HepG2 (cell line): ENCODE results near the gene NFAT5. TPM values are rescaled to one million over a fixed set of nuclear protein-coding genes. Genes with fewer than 3 reads are reported as not detected.

ENCODE experiments used
- MYC ChIP-seq: sonication (generic); formaldehyde crosslinking; IDR thresholded peaks from 2 replicates; pipeline ENCODE4 v1.9.0; 2021; ENCODE audit warnings: missing genetic modification reagents, borderline replicate concordance
- NR2F2 ChIP-seq: IDR thresholded peaks from 2 replicates; pipeline ENCODE4 v1.6.1; 2012; ENCODE audit warnings: low read depth, inconsistent platforms, borderline replicate concordance
- POGZ ChIP-seq: sonication (generic); formaldehyde crosslinking; IDR thresholded peaks from 2 replicates; pipeline ENCODE4 v1.4.0; 2020; ENCODE audit warnings: mild to moderate bottlenecking, missing genetic modification reagents
- TEAD3 ChIP-seq: optimal IDR thresholded peaks from 2 replicates; pipeline ENCODE3; 2016; ENCODE audit warnings: borderline replicate concordance
- TMF1 ChIP-seq: sonication (generic); formaldehyde crosslinking; IDR thresholded peaks from 2 replicates; pipeline ENCODE4 v1.8.1; 2022; ENCODE audit warnings: low read depth, missing genetic modification reagents
- U2AF2 ChIP-seq: fragments of 200-400 bp; formaldehyde crosslinking; IDR thresholded peaks from 2 replicates; pipeline ENCODE4 v1.6.1; 2017; ENCODE audit warnings: low read depth, mild to moderate bottlenecking, low read length
- ZNF34 ChIP-seq: sonication (generic); formaldehyde crosslinking; IDR thresholded peaks from 2 replicates; pipeline ENCODE4 v1.4.0; 2020; ENCODE audit warnings: mild to moderate bottlenecking, missing genetic modification reagents, borderline replicate concordance
- ZNF431 ChIP-seq: sonication (generic); formaldehyde crosslinking; IDR thresholded peaks from 2 replicates; pipeline ENCODE4 v1.9.0; 2022; ENCODE audit warnings: missing genetic modification reagents, low read depth, mild to moderate bottlenecking, borderline replicate concordance
- ZNF441 ChIP-seq: sonication (generic); formaldehyde crosslinking; IDR thresholded peaks from 2 replicates; pipeline ENCODE4 v1.7.0; 2021; ENCODE audit warnings: missing genetic modification reagents, borderline replicate concordance
- ZNF510 ChIP-seq: sonication (generic); formaldehyde crosslinking; IDR thresholded peaks from 2 replicates; pipeline ENCODE4 v1.4.0; 2020; ENCODE audit warnings: low read depth, mild to moderate bottlenecking, missing genetic modification reagents
- ZSCAN20 ChIP-seq: sonication (generic); formaldehyde crosslinking; IDR thresholded peaks from 2 replicates; pipeline ENCODE4 v1.4.0; 2020; ENCODE audit warnings: missing genetic modification reagents, mild to moderate bottlenecking, borderline replicate concordance
- polyA plus RNA-seq, 8 experiments: library from polyadenylated mRNA; depleted of rRNA in 3 of 8; stranded (reverse) in 7 of 8; unstranded in 1 of 8; fragments of >200 nt; fragmentation: Illumina TruSeq in 4 of 8; extraction: Trizol in 4 of 8; gene quantifications; 2 replicates each; pipeline versions ENCODE4 v1.2.1 to v1.2.3, GENCODE V29; 2011 to 2016; ENCODE audit warnings: low read depth in 4 of 8, missing spikeins in 1 of 8, mixed read lengths in 1 of 8; ENCODE audit not compliant: insufficient read depth in 1 of 8
- total RNA-seq, 5 experiments: library from RNA; depleted of rRNA; stranded (reverse); fragments of >200 nt; fragmentation: Illumina TruSeq; extraction: Trizol; gene quantifications; 2 replicates each; pipeline ENCODE4 v1.2.3, GENCODE V29; 2016; ENCODE audit warnings: low read depth in 1 of 5
- TF ChIP-seq, protein P1 (sequence below): sonication (generic); formaldehyde crosslinking; IDR thresholded peaks from 2 replicates; pipeline ENCODE4 v1.5.0; 2020; ENCODE audit warnings: mild to moderate bottlenecking, missing genetic modification reagents, borderline replicate concordance
- TF ChIP-seq, protein P2 (sequence below): sonication (generic); formaldehyde crosslinking; IDR thresholded peaks from 2 replicates; pipeline ENCODE4 v1.4.0; 2020; ENCODE audit warnings: missing genetic modification reagents
- TF ChIP-seq, protein P3 (sequence below): sonication (generic); formaldehyde crosslinking; IDR thresholded peaks from 2 replicates; pipeline ENCODE4 v1.5.0; 2020; ENCODE audit warnings: mild to moderate bottlenecking, missing genetic modification reagents
- TF ChIP-seq, protein P4 (sequence below): sonication (generic); formaldehyde crosslinking; IDR thresholded peaks from 2 replicates; pipeline ENCODE4; 2020; ENCODE audit warnings: missing genetic modification reagents, mild to moderate bottlenecking, borderline replicate concordance

The NFAT5 gene
- total and polyA plus RNA-seq, 2 of the 13 experiments (the other 11 are each of a cell fraction or from before 2014, with no cell fraction given), result 20.5 to 54.3 TPM

DNA sequence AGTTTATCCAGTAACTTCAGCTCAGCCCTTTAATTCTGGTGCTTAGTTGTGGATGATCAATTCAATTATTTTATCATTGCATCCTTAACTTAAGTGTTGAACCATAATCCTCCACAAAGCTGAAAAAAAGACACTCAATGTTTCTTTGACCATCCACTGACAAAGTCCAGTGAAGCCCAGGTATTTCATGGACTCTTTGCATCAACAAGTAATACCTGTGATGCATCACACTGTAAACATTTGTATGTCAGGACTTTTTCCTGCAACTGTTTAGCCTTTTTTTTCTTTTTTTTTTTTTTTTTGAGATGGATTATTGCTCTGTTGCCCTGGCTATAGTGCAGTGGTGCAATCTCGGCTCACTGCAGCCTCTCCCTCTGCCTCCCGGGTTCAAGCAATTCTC, 6.6 kb upstream of the NFAT5 start (continued):
- no peak for TF ChIP-seq NR2F2
- TF ChIP-seq ZNF510 (CRISPR knock-in tag), result no peak
- no peak for TF ChIP-seq MYC (CRISPR knock-in tag)
- no peak for TF ChIP-seq TMF1 (CRISPR knock-in tag)
- TF ChIP-seq U2AF2, result no peak
- TF ChIP-seq, protein P1, sequence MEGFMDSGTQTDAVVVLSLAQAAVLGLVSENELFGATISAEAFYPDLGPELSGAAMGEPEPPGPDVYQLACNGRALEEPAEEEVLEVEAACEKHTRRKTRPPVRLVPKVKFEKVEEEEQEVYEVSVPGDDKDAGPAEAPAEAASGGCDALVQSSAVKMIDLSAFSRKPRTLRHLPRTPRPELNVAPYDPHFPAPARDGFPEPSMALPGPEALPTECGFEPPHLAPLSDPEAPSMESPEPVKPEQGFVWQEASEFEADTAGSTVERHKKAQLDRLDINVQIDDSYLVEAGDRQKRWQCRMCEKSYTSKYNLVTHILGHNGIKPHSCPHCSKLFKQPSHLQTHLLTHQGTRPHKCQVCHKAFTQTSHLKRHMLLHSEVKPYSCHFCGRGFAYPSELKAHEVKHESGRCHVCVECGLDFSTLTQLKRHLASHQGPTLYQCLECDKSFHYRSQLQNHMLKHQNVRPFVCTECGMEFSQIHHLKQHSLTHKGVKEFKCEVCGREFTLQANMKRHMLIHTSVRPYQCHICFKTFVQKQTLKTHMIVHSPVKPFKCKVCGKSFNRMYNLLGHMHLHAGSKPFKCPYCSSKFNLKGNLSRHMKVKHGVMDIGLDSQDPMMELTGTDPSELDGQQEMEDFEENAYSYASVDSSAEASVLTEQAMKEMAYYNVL (CRISPR knock-in tag), result 0 out of 2 replicates have a peak, but pooled peaks have one; percentile 30
- TF ChIP-seq, protein P2, sequence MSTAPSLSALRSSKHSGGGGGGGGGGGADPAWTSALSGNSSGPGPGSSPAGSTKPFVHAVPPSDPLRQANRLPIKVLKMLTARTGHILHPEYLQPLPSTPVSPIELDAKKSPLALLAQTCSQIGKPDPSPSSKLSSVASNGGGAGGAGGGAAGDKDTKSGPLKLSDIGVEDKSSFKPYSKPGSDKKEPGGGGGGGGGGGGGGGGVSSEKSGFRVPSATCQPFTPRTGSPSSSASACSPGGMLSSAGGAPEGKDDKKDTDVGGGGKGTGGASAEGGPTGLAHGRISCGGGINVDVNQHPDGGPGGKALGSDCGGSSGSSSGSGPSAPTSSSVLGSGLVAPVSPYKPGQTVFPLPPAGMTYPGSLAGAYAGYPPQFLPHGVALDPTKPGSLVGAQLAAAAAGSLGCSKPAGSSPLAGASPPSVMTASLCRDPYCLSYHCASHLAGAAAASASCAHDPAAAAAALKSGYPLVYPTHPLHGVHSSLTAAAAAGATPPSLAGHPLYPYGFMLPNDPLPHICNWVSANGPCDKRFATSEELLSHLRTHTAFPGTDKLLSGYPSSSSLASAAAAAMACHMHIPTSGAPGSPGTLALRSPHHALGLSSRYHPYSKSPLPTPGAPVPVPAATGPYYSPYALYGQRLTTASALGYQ (CRISPR knock-in tag), result no peak
- TF ChIP-seq POGZ, result no peak
- TF ChIP-seq, protein P3, sequence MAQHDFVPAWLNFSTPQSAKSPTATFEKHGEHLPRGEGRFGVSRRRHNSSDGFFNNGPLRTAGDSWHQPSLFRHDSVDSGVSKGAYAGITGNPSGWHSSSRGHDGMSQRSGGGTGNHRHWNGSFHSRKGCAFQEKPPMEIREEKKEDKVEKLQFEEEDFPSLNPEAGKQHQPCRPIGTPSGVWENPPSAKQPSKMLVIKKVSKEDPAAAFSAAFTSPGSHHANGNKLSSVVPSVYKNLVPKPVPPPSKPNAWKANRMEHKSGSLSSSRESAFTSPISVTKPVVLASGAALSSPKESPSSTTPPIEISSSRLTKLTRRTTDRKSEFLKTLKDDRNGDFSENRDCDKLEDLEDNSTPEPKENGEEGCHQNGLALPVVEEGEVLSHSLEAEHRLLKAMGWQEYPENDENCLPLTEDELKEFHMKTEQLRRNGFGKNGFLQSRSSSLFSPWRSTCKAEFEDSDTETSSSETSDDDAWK (CRISPR knock-in tag), result no peak
- TF ChIP-seq, protein P4, sequence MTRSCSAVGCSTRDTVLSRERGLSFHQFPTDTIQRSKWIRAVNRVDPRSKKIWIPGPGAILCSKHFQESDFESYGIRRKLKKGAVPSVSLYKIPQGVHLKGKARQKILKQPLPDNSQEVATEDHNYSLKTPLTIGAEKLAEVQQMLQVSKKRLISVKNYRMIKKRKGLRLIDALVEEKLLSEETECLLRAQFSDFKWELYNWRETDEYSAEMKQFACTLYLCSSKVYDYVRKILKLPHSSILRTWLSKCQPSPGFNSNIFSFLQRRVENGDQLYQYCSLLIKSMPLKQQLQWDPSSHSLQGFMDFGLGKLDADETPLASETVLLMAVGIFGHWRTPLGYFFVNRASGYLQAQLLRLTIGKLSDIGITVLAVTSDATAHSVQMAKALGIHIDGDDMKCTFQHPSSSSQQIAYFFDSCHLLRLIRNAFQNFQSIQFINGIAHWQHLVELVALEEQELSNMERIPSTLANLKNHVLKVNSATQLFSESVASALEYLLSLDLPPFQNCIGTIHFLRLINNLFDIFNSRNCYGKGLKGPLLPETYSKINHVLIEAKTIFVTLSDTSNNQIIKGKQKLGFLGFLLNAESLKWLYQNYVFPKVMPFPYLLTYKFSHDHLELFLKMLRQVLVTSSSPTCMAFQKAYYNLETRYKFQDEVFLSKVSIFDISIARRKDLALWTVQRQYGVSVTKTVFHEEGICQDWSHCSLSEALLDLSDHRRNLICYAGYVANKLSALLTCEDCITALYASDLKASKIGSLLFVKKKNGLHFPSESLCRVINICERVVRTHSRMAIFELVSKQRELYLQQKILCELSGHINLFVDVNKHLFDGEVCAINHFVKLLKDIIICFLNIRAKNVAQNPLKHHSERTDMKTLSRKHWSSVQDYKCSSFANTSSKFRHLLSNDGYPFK (CRISPR knock-in tag), result no peak
- peak; percentile 58 for TF ChIP-seq TEAD3
- no peak for TF ChIP-seq ZNF34
- TF ChIP-seq ZSCAN20 (CRISPR knock-in tag), result no peak
- TF ChIP-seq ZNF431 (CRISPR knock-in tag), result no peak
- no peak for TF ChIP-seq ZNF441 (CRISPR knock-in tag)
